K562 (cell line): ENCODE measurements around the gene IGF1R. TPM values are rescaled to one million over a fixed set of nuclear protein-coding genes. Genes with fewer than 3 reads are reported as not detected.

Source experiments
- ATAC-seq: fragments of 200-7000 bp; cut with Tn5 transposase; 3 replicates; pipeline ENCODE4 v1.9.1; 2020; ENCODE audit warnings: moderate library complexity
- BruUV-seq: library from RNA; stranded (reverse); fragments of 400-500 nt; replicated peaks from 2 replicates; lab custom pipeline; 2021; lab: Mats Ljungman, UMichigan
- CTCF ChIA-PET: fragments of 300-600 bp; formaldehyde crosslinking; extraction: SDS; loops from one replicate; lab custom pipeline; 2021; ENCODE audit warnings: low intra/inter-chr PET ratio; lab: Yijun Ruan, JAX
- POLR2A ChIA-PET: fragments of 300-600, 350-650 bp; sonication (Branson Sonifier 250); formaldehyde crosslinking; extraction: SDS; loops from one replicate; lab custom pipeline; 2021; ENCODE audit warnings: antibody characterized with exemption, inconsistent platforms; lab: Yijun Ruan, JAX
- DNase-seq, 4 experiments: peaks; one replicate each; pipeline versions ENCODE4 v3.0.0 to v3.0.0-alpha.2; 2011 to 2018; ENCODE audit warnings: low spot score in 3 of 4, mixed read lengths in 3 of 4; ENCODE audit errors: extremely low read depth in 1 of 4
- FAIRE-seq: peaks from 2 replicates; lab custom pipeline; 2011; peaks lifted over from hg19 to GRCh38; lab: Jason Lieb, UNC
- H2AFZ ChIP-seq: 2 replicates; pipeline ENCODE4 v1.6.0; 2011; ENCODE audit warnings: low read depth, low read length, control low read depth, inconsistent platforms
- H3K27ac ChIP-seq: fragments of 200-600 bp; 3 replicates; pipeline ENCODE4 v1.8.0; 2011; ENCODE audit warnings: low read depth, mild to moderate bottlenecking, control low read depth, inconsistent platforms, low read length, moderate library complexity, mixed read lengths; ENCODE audit errors: extremely low read depth
- H3K27me3 ChIP-seq, 2 experiments: fragments of 300-600 bp in 1 of 2; 2 replicates in 1 of 2; 3 replicates in 1 of 2; pipeline versions ENCODE4 v1.6.0 to v1.8.0; 2011; ENCODE audit warnings: inconsistent platforms in 2 of 2, low read length in 2 of 2, mild to moderate bottlenecking in 1 of 2, mixed read lengths in 1 of 2, moderate library complexity in 1 of 2; ENCODE audit not compliant: control insufficient read depth in 2 of 2, insufficient read depth in 2 of 2
- H3K36me3 ChIP-seq: fragments of 300-600 bp; 3 replicates; pipeline ENCODE4 v1.8.0; 2011; ENCODE audit warnings: mild to moderate bottlenecking, low read length, inconsistent platforms; ENCODE audit not compliant: control insufficient read depth, insufficient read depth
- H3K4me1 ChIP-seq, 2 experiments: fragments of 200-600 bp in 1 of 2; replicated peaks in 1 of 2; 2 replicates in 1 of 2; 3 replicates in 1 of 2; pipeline versions ENCODE4 v1.5.1 to v1.8.0; 2011; ENCODE audit warnings: inconsistent platforms in 2 of 2, low read length in 2 of 2, mild to moderate bottlenecking in 1 of 2, mixed read lengths in 1 of 2, moderate library complexity in 1 of 2; ENCODE audit not compliant: control insufficient read depth in 2 of 2, insufficient read depth in 2 of 2
- H3K4me2 ChIP-seq: 2 replicates; pipeline ENCODE4 v1.6.1; 2011; ENCODE audit warnings: low read length, control low read depth, inconsistent platforms, mixed read lengths; ENCODE audit not compliant: insufficient read depth
- H3K4me3 ChIP-seq: fragments of 200-600 bp; sonication (generic), shearing (Covaris generic); 2 replicates; pipeline ENCODE4 v1.5.1; 2016; ENCODE audit warnings: control low read depth, inconsistent platforms
- H3K79me2 ChIP-seq: fragments of 200-600 bp; 3 replicates; pipeline ENCODE4 v1.8.0; 2011; ENCODE audit warnings: low read length, inconsistent platforms; ENCODE audit not compliant: control insufficient read depth, insufficient read depth
- H3K9ac ChIP-seq, 2 experiments: 2 replicates each; pipeline versions ENCODE4 v1.6.0 to v1.6.1; 2011; ENCODE audit warnings: low read depth in 2 of 2, low read length in 2 of 2, control low read depth in 1 of 2, inconsistent platforms in 1 of 2, mild to moderate bottlenecking in 1 of 2, mixed read lengths in 1 of 2; ENCODE audit not compliant: insufficient read depth in 1 of 2
- H3K9me1 ChIP-seq: one replicate; pipeline ENCODE4 v1.6.0; 2011; ENCODE audit warnings: inconsistent platforms, mild to moderate bottlenecking, low read length, moderate library complexity; ENCODE audit not compliant: control insufficient read depth, insufficient read depth
- H3K9me3 ChIP-seq: replicated peaks from 2 replicates; pipeline ENCODE4 v1.5.1; 2011; ENCODE audit warnings: low read depth, low read length, inconsistent platforms; ENCODE audit not compliant: control insufficient read depth, insufficient read depth
- H4K20me1 ChIP-seq: replicated peaks from 2 replicates; pipeline ENCODE4 v1.6.1; 2011; ENCODE audit warnings: low read length, inconsistent platforms, mixed read lengths; ENCODE audit not compliant: control insufficient read depth, insufficient read depth
- CC2D1A ChIP-seq: fragments of 450-650 bp; IDR thresholded peaks from 2 replicates; pipeline ENCODE4 v1.6.1; 2017; ENCODE audit warnings: mild to moderate bottlenecking
- ESRRA ChIP-seq: fragments of 450-650 bp; IDR thresholded peaks from 2 replicates; pipeline ENCODE4 v1.6.1; 2014; ENCODE audit warnings: low read depth, mild to moderate bottlenecking, moderate library complexity, borderline replicate concordance
- ETV5 ChIP-seq: sonication (generic); formaldehyde crosslinking; IDR thresholded peaks from 2 replicates; pipeline ENCODE4 v1.4.0; 2020; ENCODE audit warnings: low read depth, mild to moderate bottlenecking, missing genetic modification reagents
- FOXA1 ChIP-seq: fragments of 450-650 bp; IDR thresholded peaks from 2 replicates; pipeline ENCODE4 v1.6.1; 2016; ENCODE audit warnings: mild to moderate bottlenecking, borderline replicate concordance
- MAZ ChIP-seq, 2 experiments: fragments of 450-650 bp in 1 of 2; sonication (generic) in 1 of 2; formaldehyde crosslinking; IDR thresholded peaks in 1 of 2; conservative IDR thresholded peaks in 1 of 2; 2 replicates each; pipeline versions ENCODE4 v1.4.0 to v1.5.0; 2020; ENCODE audit warnings: mild to moderate bottlenecking in 1 of 2, missing genetic modification reagents in 1 of 2
- MNT ChIP-seq, 2 experiments: fragments of 450-650 bp; conservative IDR thresholded peaks; 2 replicates each; pipeline ENCODE4 v1.6.1; 2017; ENCODE audit warnings: mild to moderate bottlenecking in 2 of 2, moderate library complexity in 2 of 2
- MTF1 ChIP-seq: fragments of 250-450 bp; sonication (Bioruptor Pico); IDR thresholded peaks from 2 replicates; pipeline ENCODE4 v1.9.0; 2021; ENCODE audit warnings: moderate library complexity, mild to moderate bottlenecking, inconsistent platforms, borderline replicate concordance
- PHF21A ChIP-seq: fragments of 450-650 bp; IDR thresholded peaks from 2 replicates; pipeline ENCODE4 v1.6.1; 2017; ENCODE audit warnings: low read depth, borderline replicate concordance
- PPARD ChIP-seq: fragments of 250-450 bp; sonication (Bioruptor Pico); IDR thresholded peaks from 2 replicates; pipeline ENCODE4 v1.8.0; 2022; ENCODE audit warnings: inconsistent platforms, mild to moderate bottlenecking, moderate library complexity
- RAD21 ChIP-seq, 2 experiments: fragments of 250-450 bp in 1 of 2; fragments of 450-650 bp in 1 of 2; sonication (Bioruptor Pico) in 1 of 2; formaldehyde crosslinking in 1 of 2; IDR thresholded peaks in 1 of 2; conservative IDR thresholded peaks in 1 of 2; 2 replicates each; pipeline versions ENCODE4 v1.4.0 to v1.8.0; 2020 to 2022; ENCODE audit warnings: mild to moderate bottlenecking in 2 of 2, moderate library complexity in 1 of 2
- SIX5 ChIP-seq, 2 experiments: IDR thresholded peaks; 2 replicates each; pipeline ENCODE4 v1.6.1; 2011; ENCODE audit warnings: low read length in 2 of 2, borderline replicate concordance in 1 of 2, low read depth in 1 of 2, mild to moderate bottlenecking in 1 of 2, moderate library complexity in 1 of 2; ENCODE audit not compliant: insufficient read depth in 1 of 2
- SUPT5H ChIP-seq: fragments of 450-650 bp; IDR thresholded peaks from 2 replicates; pipeline ENCODE4 v1.6.1; 2016
- TFAM ChIP-seq: fragments of 250-450 bp; sonication (Bioruptor Pico); conservative IDR thresholded peaks from 2 replicates; pipeline ENCODE4 v1.5.0; 2021; ENCODE audit warnings: mild to moderate bottlenecking, moderate library complexity
- ZMIZ1 ChIP-seq, 2 experiments: fragments of 150-350 bp in 1 of 2; IDR thresholded peaks; 2 replicates each; pipeline ENCODE4 v1.6.1; 2012 to 2016; ENCODE audit warnings: low read depth in 2 of 2, low read length in 2 of 2, mild to moderate bottlenecking in 1 of 2, moderate library complexity in 1 of 2
- ZNF174 ChIP-seq: fragments of 250-450 bp; sonication (Bioruptor Pico); IDR thresholded peaks from 2 replicates; pipeline ENCODE4 v1.4.0; 2020; ENCODE audit warnings: mild to moderate bottlenecking
- WGBS: fragments of 100-300 bp; shearing (Covaris generic); methylation state at CpG from one replicate; pipeline ENCODE4 v1.1.6; 2016; ENCODE audit warnings: low coverage, mixed read lengths; ENCODE audit not compliant: insufficient coverage; ENCODE audit errors: missing lambda C conversion rate; 5-methylcytosine and 5-hydroxymethylcytosine counted together
- in situ Hi-C: fragments of 300-500 bp; cut with MboI; formaldehyde crosslinking; loops from 4 replicates; pipeline ENCODE4 v1.15.0; 2018; ENCODE audit warnings: inconsistent platforms, mixed read lengths
- intact Hi-C: fragments of 100-400 bp; cut with micrococcal nuclease; formaldehyde crosslinking; loops from 2 replicates; pipeline ENCODE4 v1.14.2; 2022
- polyA plus RNA-seq, 8 experiments: library from polyadenylated mRNA; depleted of rRNA in 4 of 8; stranded (reverse) in 5 of 8; unstranded in 3 of 8; fragments of >200 nt; fragmentation: Nextera tagmentation in 2 of 8; fragmentation: Illumina TruSeq in 1 of 8; extraction: Ambion mirVana in 2 of 8; extraction: Trizol in 1 of 8; gene quantifications; 2 replicates each; pipeline versions ENCODE4 v1.2.1 to v1.2.3, GENCODE V29; 2011 to 2014; ENCODE audit warnings: inconsistent platforms in 1 of 8, missing spikeins in 1 of 8
- total RNA-seq, 7 experiments: library from RNA; depleted of rRNA in 6 of 7; stranded (reverse); fragments of >200 nt in 6 of 7; fragmentation: Illumina TruSeq in 2 of 7; extraction: Trizol in 2 of 7; gene quantifications; 2 replicates each; pipeline versions ENCODE4 v1.2.1 to v1.2.3, GENCODE V29; 2011 to 2021; ENCODE audit warnings: low replicate concordance in 1 of 7
- TF ChIP-seq, protein P1 (sequence below): sonication (generic); formaldehyde crosslinking; IDR thresholded peaks from 2 replicates; pipeline ENCODE4 v1.8.1; 2023; ENCODE audit warnings: mild to moderate bottlenecking, missing genetic modification reagents, moderate library complexity

IGF1R gene
- total and polyA plus RNA-seq, 9 of the 15 experiments (the other 6 are each of a cell fraction or from before 2014, with no cell fraction given), result 0.35 to 8.0 (median 1.6) TPM

DNA sequence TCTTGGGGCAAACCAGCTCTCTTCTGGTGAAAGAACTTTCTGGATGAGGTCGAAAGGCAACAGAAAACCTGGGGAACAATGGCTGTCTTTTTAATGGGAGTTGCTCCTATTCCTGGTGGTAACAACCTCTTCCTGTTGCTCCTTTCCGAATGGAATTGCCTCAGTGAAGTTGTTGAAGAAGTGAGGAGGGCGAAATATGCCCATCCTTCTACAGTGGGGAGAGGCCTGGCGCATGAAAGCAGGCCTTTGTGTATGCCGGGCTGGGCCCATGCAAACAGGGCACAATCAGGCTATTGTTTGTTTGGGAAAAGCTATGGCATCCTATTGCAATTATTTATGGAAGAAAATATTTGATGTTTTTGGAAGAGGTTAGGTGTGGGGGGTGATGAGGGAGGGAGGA is 166.9 kb downstream of the IGF1R start:
- ChIA-PET POLR2A (interaction anchor here (0.9 kb wide), 1 partner anchor 11 kb away, joined by 3 read pairs; no protein-coding TSS in a partner anchor), CTCF (no interaction called here)
- H3K79me2 ChIP-seq, result no peaks in the 10 kb centered on the region
- no peak overlapping the region for H3K9ac ChIP-seq
- no peaks in the 10 kb centered on the region for H3K36me3 ChIP-seq
- no peak for DNase-seq
- intact Hi-C loops, result no loop called here
- no peak overlapping the region for H3K27ac ChIP-seq
- no peaks in the 10 kb centered on the region for H3K9me3 ChIP-seq
- H3K4me2 ChIP-seq, result no peak overlapping the region
- no peaks in the 10 kb centered on the region; a peak in 1 of 5 replicates for H3K27me3 ChIP-seq
- ATAC-seq, result no peak
- 7% methylated on average over 4 of the region's 5 CpGs for WGBS
- H3K4me3 ChIP-seq, result no peak overlapping the region
- H3K4me1 ChIP-seq, result no peaks in the 10 kb centered on the region; a peak in 1 of 5 replicates
- BruUV-seq, result no TSS peak
- in situ Hi-C loops, result no loop called here
- no peak overlapping the region for H2AFZ ChIP-seq
- no peaks in the 10 kb centered on the region for H4K20me1 ChIP-seq
- no peaks in the 10 kb centered on the region for H3K9me1 ChIP-seq
- no peak for FAIRE-seq
- TF ChIP-seq PPARD, result no peak
- no peak for TF ChIP-seq MTF1 (CRISPR knock-in tag)
- no peak for TF ChIP-seq ETV5
- no peak for TF ChIP-seq MAZ (CRISPR knock-in tag; conservative IDR thresholded peaks at IDR 0.05 in 1 of 2, IDR thresholded peaks at IDR 0.05 in 1 of 2)
- no peak for TF ChIP-seq RAD21 (CRISPR knock-in tag; conservative IDR thresholded peaks at IDR 0.05 in 1 of 2, IDR thresholded peaks at IDR 0.05 in 1 of 2)
- no peak for TF ChIP-seq SUPT5H
- TF ChIP-seq FOXA1, result no peak
- TF ChIP-seq ESRRA, result no peak
- TF ChIP-seq CC2D1A, result no peak
- TF ChIP-seq ZMIZ1 (IDR thresholded peaks at IDR 0.05; ENCODE audit: low read depth in 2 of 2, low read length in 2 of 2), result no peak
- no peak for TF ChIP-seq ZNF174
- no peak for TF ChIP-seq TFAM (CRISPR knock-in tag)
- no peak for TF ChIP-seq SIX5 (IDR thresholded peaks at IDR 0.05; ENCODE audit: borderline replicate concordance in 1 of 2, insufficient read depth in 1 of 2, low read depth in 1 of 2, low read length in 2 of 2)
- no peak for TF ChIP-seq PHF21A
- TF ChIP-seq, protein P1, sequence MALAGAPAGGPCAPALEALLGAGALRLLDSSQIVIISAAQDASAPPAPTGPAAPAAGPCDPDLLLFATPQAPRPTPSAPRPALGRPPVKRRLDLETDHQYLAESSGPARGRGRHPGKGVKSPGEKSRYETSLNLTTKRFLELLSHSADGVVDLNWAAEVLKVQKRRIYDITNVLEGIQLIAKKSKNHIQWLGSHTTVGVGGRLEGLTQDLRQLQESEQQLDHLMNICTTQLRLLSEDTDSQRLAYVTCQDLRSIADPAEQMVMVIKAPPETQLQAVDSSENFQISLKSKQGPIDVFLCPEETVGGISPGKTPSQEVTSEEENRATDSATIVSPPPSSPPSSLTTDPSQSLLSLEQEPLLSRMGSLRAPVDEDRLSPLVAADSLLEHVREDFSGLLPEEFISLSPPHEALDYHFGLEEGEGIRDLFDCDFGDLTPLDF (CRISPR knock-in tag), result no peak
- no peak for TF ChIP-seq MNT (conservative IDR thresholded peaks at IDR 0.05)
